Neuron (in vitro differentiated cells): Measurements from ENCODE around the gene UBC.
"Not testable (repeated sequence)": the region's sequence is repeated elsewhere in the genome, so short reads cannot be mapped to it uniquely, and the experiment has no call there.

Source experiments
- H2AFZ ChIP-seq: one replicate; pipeline ENCODE4 v1.6.1; 2013; ENCODE audit warnings: low read depth, mild to moderate bottlenecking, inconsistent platforms, low read length, moderate library complexity
- H3K27me3 ChIP-seq: one replicate; pipeline ENCODE4 v1.6.1; 2013; ENCODE audit warnings: low read length; ENCODE audit not compliant: insufficient read depth
- H3K36me3 ChIP-seq: one replicate; pipeline ENCODE4 v1.6.1; 2013; ENCODE audit warnings: low read length; ENCODE audit not compliant: insufficient read depth
- H3K4me1 ChIP-seq: one replicate; pipeline ENCODE4 v1.6.1; 2013; ENCODE audit warnings: low read length; ENCODE audit not compliant: insufficient read depth
- H3K4me3 ChIP-seq: 2 replicates; pipeline ENCODE4 v1.5.1; 2013; ENCODE audit warnings: mild to moderate bottlenecking, low read length, moderate library complexity
- H3K9me3 ChIP-seq: one replicate; pipeline ENCODE4 v1.6.1; 2013; ENCODE audit warnings: low read length

Gene UBC

DNA sequence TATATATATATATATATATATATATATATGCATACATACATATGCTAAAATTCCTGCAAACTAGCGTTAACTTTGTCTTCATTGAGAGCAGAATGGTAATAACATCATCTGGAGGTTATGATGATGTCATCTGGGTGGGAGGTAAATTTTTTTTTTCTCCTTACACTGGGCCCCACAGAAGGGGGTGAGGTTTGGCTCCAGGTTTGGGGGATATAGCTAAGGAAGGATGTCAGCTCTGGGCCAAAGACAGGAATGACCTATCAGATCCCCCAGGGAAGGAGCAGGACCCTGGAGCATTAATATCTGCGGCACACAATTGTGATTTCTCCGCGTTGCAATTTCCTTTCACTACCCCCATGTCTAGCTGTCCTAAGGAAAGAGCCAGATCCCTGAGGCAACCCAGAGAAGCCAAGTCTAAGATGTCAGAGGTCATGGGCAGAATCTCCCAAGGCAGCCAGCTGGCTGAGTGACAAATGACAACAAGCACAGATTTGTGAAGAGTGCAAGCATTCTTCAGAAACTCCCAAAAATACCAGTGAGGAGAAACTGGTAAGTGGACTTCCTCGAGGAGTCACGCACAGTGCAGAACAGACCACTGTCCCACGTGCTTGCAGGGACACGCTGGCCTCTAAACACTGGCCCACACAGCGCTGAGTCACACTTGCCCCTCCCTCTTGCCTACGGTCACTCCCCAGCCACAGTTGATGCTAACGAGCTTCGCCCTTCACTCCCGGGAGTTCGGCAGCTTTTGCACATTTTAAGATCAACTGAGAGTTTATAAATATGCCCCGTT is 9.9 kb downstream of the UBC start:
- Histone ChIP-seq H3K27me3 (no peaks in the 10 kb centered on the region), H3K9me3 (no peaks in the 10 kb centered on the region), H3K4me1 (peaks cover 9% of the 10 kb centered on the region), H3K36me3 (no peaks in the 10 kb centered on the region), H2AFZ (peak overlapping the region; percentile 58), H3K4me3 (peak overlapping the region; percentile 21)

DNA sequence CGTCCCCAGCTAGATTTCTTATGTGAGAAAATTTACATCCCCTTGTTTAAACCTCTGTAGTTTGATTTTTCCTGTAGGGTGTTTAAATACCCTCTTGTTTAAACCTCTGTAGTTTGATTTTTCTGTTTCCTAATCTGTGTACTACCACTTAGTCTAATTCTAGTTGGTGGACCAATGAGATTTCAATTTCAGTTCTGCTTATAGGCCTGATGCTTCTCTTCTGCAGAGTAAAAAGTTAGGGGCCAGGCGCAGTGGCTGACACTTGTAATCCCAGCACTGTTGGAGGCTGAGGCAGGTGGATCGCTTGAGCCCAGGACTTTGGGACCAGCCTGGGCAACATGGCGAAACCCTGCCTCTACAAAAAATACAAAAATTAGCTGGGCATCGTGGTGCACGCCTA is 11.5 kb downstream of the UBC start:
- no peaks in the 10 kb centered on the region for H3K27me3 ChIP-seq
- H2AFZ ChIP-seq = no peak overlapping the region
- H3K4me1 ChIP-seq = peaks cover 9% of the 10 kb centered on the region
- H3K4me3 ChIP-seq = no peak overlapping the region
- no peaks in the 10 kb centered on the region for H3K9me3 ChIP-seq
- no peaks in the 10 kb centered on the region for H3K36me3 ChIP-seq

DNA sequence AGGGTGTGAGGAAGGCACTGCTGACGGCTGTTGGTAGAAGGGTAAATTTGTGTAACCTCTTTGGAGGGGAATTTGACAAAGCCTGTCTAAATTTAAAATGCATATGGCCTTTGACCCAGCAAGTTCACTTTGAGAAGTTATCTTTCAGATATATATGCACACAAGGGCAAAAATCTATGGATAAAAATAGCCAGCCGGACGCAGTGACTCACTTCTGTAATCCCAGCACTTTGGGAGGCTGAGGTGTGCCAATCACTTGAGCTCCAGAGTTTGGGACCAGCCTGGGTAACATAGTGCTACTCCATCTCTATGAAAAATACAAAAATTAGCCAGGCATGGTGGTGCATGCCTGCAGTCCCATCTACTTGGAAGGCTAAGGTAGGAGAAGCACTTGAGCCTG is 13.4 kb downstream of the UBC start:
- Histone ChIP-seq H3K36me3 (no peaks in the 10 kb centered on the region), H3K27me3 (no peaks in the 10 kb centered on the region), H2AFZ (no peak overlapping the region)

DNA sequence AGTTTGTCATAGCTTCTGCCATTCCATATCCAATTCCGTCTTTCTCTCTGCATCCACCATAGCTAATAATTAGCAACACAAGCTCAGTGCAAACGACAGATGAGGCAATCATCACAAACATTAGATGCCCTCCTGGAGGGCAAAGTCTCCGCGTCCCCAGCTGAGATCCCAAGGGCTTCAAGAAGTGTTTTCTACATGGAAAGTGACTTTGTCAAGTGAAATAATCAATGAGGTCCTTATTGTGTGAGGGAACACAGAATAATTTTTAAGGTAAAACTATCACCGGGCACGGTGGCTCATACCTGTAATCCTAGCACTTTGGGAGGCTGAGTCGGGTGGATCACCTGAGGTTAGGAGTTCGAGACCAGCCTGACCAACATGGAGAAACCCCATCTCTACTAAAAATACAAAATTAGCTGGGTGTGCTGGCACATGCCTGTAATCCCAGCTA is 14.1 kb downstream of the UBC start:
- H3K4me3 ChIP-seq, H3K27me3 ChIP-seq, H3K4me1 ChIP-seq, H2AFZ ChIP-seq, H3K9me3 ChIP-seq, H3K36me3 ChIP-seq: not testable (repeated sequence)

More for the DNA sequence above, 13.4 kb downstream of the UBC start:
- Histone ChIP-seq H3K9me3 (no peaks in the 10 kb centered on the region), H3K4me1 (peaks cover 9% of the 10 kb centered on the region), H3K4me3 (no peak overlapping the region)

DNA sequence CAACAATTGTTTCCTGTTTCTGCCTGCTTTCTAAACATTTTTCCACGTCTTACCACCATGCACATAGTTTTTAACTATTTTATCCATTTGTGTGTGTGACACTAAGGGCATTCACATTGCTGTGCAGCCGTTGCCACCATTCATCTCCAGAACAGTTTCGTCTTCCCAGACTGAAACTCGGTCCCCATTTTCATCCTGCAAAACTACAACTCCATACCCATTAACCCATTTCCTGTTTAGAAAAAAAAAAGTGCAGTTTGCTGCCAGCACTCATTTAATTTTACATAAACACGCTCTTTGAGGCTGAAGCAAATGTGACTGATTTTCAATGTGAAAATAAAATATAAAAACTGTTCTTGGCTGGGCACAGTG is 15.5 kb downstream of the UBC start:
- no peaks in the 10 kb centered on the region for H3K9me3 ChIP-seq
- H3K4me1 ChIP-seq = no peaks in the 10 kb centered on the region
- no peaks in the 10 kb centered on the region for H3K27me3 ChIP-seq
- H2AFZ ChIP-seq = no peak overlapping the region
- H3K36me3 ChIP-seq = no peaks in the 10 kb centered on the region
- no peak overlapping the region for H3K4me3 ChIP-seq

DNA sequence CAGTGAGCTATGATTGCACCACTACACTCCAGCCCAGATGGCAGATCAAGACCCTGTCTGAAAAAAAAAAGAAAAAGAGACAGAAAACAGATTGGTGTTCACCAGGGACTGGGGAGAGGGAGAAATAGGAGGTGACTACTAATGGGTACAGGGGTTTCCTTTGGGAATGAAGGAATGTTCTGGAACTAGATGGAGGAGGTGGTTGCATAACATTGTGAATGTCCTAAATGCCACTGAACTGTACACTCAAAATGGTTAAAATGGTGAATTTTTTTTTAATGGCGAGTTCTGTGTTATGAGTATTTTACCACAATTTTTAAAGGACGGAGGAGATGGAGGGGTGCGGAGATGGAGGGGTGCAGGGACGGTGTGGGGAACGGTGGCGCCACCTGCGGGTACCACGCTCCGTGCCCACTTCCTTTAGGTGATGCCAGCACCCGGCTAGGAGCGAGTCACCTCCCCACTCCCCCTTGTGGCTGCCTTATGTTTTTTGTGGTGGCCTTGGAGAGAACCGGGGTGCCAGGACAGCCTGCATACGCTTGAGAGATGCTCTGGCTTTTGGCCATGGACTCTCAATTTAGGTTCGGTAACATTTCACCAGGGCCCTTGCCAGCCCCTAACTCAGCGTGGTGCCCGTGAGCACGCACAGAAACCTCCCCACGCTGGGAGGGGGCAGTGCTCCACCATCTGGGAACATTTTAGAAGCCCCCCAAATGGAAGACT is 16.1 kb downstream of the UBC start:
- Histone ChIP-seq H3K27me3 (no peaks in the 10 kb centered on the region), H3K4me1 (no peaks in the 10 kb centered on the region), H3K36me3 (no peaks in the 10 kb centered on the region), H3K4me3 (no peak overlapping the region), H3K9me3 (no peaks in the 10 kb centered on the region), H2AFZ (no peak overlapping the region)

DNA sequence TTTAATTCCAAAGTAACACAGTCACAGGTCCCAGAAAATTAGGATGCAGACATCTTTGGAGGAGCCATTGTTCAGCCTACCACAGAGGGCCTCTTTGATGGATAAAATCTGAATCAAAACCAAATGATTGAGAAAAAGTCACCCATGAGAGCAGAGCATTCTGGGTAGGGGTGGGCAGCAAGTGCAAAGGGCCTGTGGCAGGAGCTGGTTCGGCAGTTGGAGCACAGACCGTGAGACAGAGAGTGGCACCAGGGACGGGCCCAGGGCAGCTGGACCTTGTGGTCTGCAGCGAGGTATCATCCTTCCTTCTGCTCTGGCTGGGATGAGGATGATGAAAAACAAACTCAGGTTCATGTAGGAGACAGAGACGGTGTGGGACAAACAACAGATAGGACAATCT is 18.0 kb downstream of the UBC start:
- no peaks in the 10 kb centered on the region for H3K27me3 ChIP-seq
- H2AFZ ChIP-seq = no peak overlapping the region
- H3K9me3 ChIP-seq = no peaks in the 10 kb centered on the region
- H3K4me3 ChIP-seq = no peak overlapping the region
- no peaks in the 10 kb centered on the region for H3K4me1 ChIP-seq
- H3K36me3 ChIP-seq = no peaks in the 10 kb centered on the region

DNA sequence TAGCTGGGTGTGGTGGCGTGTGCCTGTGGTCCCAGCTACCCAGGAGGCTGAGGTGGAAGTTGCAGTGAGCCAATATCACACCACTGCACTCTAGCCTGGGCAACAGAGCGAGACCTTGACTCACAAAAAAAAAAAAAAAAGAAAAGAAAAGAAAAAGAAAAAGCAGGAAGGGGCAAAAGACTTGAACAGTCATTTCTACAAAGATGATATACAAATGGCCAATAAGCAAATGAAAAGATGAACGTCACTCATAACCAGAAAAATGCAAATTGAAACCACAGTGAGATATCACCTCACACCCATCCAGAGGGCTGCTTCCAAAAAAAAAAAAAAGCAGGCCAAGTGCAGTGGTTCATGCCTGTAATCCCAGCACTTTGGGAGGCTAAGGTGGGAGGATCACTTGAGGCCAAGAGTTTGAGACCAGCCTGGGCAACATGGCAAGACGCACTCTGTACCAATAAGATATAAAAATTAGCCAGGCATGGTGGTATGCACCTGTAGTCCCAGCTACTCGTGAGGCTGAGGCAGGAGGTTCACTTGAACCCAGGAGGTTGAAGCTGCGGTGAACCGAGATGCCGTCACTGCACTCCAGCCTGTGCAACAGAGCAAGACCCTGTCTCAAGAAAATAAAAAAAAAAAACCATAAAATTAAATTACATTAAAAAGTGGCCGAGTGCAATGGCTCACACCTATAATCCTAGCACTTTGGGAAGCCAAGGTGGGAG is 20.5 kb downstream of the UBC start:
- no peaks in the 10 kb centered on the region for H3K36me3 ChIP-seq
- H3K4me1 ChIP-seq = no peaks in the 10 kb centered on the region

DNA sequence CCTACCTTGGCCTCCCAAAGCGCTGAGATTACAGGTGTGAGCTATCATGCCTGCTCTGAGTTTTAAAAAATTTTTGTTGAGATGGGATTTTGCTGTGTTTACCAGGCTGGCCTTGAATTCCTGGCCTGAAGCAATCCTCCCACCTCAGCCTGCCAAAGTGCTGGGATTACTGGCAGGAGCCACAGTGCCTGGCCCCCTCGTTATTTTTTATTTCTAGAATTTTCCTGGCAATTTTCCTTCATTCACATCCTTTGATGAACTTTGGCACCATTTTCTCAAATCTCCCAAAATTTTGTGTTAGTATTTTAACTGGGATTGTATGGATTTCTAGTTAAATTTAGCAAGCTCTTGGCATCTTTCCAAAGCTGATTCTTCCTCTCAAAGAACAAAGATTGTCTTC is 26.2 kb downstream of the UBC start:
- H3K27me3 ChIP-seq = no peaks in the 10 kb centered on the region
- H3K9me3 ChIP-seq = peaks cover 3% of the 10 kb centered on the region
- no peak overlapping the region for H2AFZ ChIP-seq
- H3K4me3 ChIP-seq = no peak overlapping the region
- no peaks in the 10 kb centered on the region for H3K4me1 ChIP-seq
- no peaks in the 10 kb centered on the region for H3K36me3 ChIP-seq

More for the DNA sequence above, 20.5 kb downstream of the UBC start:
- Histone ChIP-seq H3K9me3 (peaks cover 3% of the 10 kb centered on the region), H3K27me3 (no peaks in the 10 kb centered on the region), H2AFZ (no peak overlapping the region), H3K4me3 (no peak overlapping the region)

DNA sequence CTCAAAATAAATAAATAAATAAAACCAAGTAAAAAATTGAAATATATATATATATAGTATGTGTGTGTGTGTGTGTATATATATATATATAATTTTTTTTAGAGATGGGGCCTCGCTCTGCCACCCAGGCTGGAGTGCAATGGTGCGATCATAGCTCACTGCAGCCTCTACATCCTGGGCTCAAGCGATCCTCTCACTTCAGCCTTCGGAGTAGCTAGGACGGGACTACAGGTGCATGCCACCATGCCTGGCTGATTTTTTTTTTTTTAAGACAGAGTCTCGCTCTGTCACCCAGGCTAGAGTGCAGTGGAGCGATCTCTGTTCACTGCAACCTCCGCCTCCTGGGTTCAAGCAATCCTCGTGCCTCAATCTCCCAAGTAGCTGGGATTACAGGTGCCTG is 26.7 kb downstream of the UBC start:
- H2AFZ ChIP-seq, H3K36me3 ChIP-seq, H3K4me3 ChIP-seq, H3K27me3 ChIP-seq, H3K4me1 ChIP-seq, H3K9me3 ChIP-seq: not testable (repeated sequence)

DNA sequence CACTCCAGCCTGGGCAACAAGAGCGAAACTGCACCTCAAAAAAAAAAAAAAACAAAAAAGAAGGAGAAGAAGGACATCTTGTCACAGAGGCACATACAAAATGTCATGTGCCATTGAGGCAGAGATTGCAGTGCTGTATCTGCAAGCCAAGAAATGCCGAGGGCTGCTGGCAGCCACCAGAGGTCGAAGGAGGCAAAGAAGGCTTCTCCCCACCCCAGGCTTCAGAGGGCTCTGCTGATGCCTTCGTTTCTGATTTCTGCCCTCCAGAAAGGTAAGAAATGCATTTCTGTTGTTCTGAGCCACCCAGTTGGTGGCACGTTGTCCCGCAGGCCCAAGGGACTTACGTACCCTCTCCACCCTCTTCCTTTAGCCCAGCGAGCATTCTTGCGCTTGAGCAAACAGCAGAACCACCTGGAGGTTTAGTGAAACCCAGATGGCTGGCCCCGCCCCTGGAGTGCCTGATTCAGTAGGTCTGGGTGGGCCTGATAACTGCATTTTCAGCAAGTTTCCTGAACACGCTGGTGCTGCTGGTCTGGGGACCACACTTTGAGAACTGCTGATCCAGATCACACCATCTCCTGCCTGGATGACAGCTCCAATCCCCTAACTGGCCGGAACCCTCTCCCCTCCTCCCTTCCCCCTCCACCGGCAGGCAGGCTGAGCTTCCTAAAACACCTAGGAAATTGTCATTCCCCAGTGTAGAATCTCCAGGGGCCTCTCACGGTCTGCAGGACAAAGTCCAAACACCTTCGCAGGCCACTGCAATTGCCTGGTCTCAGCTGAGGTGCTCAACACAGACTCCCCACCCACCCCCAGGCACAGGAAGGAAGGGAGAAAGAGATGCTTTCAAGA is 29.6 kb downstream of the UBC start:
- Histone ChIP-seq H3K9me3 (no peaks in the 10 kb centered on the region), H3K36me3 (no peaks in the 10 kb centered on the region), H3K4me1 (no peaks in the 10 kb centered on the region), H3K27me3 (no peaks in the 10 kb centered on the region), H3K4me3 (no peak overlapping the region), H2AFZ (no peak overlapping the region)

DNA sequence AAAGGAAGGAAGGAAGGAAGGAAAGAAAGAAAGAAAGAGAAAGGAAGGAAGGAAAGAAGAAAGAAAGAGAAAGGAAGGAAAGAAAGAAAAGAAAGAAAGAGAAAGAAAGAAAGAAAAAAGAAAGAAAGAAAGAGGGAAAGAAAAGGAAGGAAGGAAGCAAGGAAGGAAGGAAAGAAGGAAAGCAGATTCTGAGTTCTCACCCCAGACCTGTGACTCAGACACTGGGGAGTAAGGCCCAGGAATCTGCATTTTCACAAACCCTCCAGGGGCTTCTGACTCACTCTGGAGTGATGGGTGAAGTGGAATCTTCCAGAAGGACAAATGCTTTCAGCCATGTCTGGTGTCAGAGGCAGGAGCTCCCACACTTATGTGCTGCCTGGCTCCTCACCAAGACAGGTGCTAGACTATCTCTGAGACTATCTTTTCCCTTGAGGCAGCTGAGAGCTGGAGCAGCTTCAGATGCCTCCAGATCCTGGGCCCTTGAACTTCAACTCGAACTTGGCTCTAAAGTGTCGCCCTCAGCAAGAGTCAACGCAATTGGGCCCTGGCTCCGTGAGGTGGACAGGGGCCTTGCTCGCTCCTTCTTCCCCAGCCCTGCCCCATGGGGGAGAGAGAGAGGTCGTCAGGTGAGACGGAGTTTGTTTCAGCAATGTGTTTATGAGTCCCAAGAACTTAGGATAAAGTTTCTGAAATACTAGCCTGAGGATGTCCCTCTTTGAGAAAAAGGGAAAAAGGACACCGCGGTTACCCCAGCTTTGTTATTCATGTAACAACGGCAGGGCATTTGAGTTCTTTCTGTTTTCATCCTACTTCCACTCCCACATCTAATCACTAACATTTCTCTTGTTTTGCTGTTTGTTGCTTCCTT is 31.0 kb downstream of the UBC start:
- H3K4me3 ChIP-seq = no peak overlapping the region
- no peak overlapping the region for H2AFZ ChIP-seq
- no peaks in the 10 kb centered on the region for H3K27me3 ChIP-seq
- no peaks in the 10 kb centered on the region for H3K4me1 ChIP-seq
- H3K36me3 ChIP-seq = no peaks in the 10 kb centered on the region
- H3K9me3 ChIP-seq = no peaks in the 10 kb centered on the region
